GM21367 (cell line): ENCODE data around the gene COMMD1.
"Not testable (repeated sequence)": the region's sequence is repeated elsewhere in the genome, so short reads cannot be mapped to it uniquely, and the experiment has no call there.

Source experiments
- ATAC-seq: cut with Tn5 transposase; IDR thresholded peaks from one replicate; pipeline ENCODE4 v1.9.1; 2021; ENCODE audit not compliant: unreplicated experiment

Gene COMMD1

GRCh38 chr2:61924895-61925663, 19.6 kb downstream of the COMMD1 start:
- no peak for ATAC-seq

DNA sequence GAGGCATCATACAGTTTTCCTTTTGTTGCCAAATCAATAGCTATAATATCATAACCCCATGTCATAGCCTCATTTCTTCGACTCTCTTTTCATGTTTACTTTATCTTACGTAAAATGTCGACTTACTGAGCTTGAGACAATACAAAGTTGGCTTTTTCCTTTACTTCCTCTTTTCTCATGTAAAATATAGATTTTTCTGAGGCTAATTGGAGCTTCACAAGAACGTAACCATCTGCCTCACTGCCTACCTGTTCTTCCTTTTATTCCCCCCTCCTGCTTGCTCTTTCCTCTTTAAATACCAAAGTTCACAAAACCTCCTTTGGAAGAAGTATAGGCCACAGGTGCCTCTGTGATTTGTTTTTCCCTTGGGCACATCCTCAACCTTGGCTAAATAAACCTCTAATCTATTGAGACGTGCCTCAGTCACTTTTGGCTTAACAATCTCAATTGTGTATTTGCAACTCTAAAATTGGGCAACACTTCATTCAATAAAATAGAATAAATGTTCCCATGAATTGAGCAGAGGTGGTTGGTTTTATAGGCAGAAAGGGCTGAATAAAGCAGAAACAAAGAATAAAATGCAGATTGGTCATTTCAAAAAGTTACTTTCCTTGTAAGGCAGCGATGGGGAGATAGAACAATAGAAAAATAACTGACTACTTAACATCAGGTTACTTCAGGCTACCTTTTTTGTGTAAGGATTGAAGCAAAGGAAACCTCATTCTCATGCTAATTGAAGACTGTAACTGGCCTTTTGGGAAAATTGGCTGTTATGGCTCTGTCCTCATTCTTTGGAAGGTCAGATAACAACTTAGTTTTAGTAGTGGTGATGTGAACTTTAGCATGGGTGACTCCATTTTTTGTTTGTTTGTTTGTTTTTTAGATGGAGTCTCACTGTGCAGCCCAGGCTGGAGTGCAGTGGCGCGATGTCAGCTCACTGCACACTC, 21.3 kb downstream of the COMMD1 start:
- ATAC-seq = no peak

DNA sequence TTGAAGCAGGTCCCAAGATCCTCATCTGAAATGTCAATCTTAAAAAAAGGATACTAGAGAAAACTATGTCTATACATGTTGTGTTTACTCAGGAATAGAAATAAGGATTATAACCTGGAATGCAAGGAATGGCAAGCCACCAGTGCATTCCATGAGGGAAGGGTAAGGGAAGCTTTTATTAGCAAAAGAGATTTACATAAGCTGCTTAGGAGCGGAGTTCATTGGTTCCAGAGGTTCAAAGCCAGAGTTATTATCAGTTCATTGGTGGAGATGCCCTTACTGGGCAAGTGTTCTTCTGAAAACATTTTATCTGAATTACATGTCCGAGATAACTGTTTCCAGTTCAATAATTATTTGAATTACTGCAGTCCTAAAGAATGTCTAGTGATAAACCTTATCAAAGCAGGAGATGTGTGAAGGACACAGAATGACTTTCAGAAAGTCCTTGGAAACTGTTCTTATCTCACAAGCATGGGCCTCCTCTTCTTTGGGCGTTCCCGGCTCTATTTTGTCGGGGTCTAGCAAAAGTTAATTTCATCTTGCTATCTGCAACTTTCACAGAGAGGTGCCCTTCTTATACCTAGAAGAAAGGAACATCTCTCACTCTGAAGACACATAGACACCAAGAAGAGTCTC, 23.5 kb downstream of the COMMD1 start:
- ATAC-seq = no peak

- ATAC-seq = no peak
Measured at GRCh38 chr2:61937098-61937497, 31.6 kb downstream of the COMMD1 start.

- ATAC-seq = no peak
Measured at GRCh38 chr2:61937886-61938285, 32.4 kb downstream of the COMMD1 start.

GRCh38 chr2:61938511-61938910, 33.0 kb downstream of the COMMD1 start:
- no peak for ATAC-seq

DNA sequence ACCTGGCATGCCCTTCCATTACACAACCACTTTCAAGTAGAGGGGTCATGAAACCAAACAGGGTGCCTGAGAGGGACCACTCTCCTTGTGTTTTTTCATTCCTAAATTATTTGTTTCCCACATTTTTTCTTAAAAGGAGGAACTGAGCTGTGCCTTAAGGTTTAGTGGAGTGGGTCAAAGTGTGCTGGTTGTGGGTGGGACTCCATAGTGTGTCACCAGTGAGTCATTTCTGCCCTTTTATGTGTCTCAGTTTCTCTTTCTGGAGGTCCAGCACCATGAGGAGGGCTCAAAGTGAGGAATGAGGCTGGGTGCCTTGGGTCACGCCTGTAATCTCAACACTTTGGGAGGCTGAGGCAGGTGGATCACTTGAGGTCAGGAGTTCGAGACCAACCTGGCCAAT, 37.8 kb downstream of the COMMD1 start:
- no peak for ATAC-seq

- ATAC-seq = no peak
Measured at GRCh38 chr2:61946666-61947065, 41.2 kb downstream of the COMMD1 start.

- ATAC-seq = no peak
Measured at GRCh38 chr2:61948661-61949457, 43.4 kb downstream of the COMMD1 start.

DNA sequence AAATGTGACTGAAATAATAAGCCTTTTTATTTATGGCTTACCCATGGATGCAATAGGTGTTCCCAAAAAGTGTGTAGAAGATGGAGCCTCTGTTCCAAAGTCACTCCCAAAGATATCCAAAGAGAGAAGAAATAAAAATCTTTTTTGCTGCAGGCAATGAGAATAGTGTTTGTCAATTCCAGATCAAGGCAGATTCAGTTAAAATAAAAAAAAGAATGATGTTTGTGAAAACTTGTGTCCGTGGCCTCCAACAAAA, 43.9 kb downstream of the COMMD1 start:
- ATAC-seq = no peak

DNA sequence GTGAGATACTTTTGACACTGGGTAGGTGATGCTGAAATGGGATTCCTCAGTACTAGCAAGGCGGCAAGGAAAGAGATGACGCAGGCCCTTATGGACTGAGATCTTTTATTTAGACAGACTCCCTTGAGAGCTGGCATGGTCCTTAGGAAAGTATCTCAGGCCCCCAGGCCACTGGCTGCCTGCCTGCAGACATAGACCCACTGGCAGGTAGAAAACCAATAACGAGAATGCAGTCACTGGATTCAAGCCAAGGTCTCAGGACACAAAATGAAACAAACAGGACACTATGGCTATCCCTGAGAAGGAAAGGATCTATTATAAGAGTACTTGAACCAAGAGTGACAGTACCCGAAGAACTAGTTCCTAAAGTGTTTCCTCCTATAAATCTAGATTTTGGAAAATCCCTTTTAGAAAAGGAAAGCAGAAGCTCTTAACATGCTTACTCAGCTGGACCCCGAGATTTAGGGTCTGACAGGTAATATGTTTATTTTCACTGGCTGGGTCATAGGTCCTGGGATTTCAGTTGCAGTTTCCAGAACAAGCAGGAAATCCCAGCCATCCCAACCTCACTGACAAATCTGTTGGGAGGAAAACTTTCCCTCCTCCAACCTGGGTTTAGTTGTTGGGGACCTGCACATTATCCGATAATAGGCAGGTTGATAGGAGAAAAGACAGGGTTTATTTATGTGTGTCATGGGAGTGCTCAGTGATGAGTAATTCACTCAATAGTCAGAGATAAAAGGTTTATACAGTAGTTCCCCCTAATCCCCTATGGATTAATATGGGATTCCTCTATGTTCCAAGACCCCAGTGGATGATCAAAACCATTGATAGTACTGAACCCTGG, 44.5 kb downstream of the COMMD1 start:
- ATAC-seq = no peak

- no peak for ATAC-seq
Measured at GRCh38 chr2:61950571-61951315, 45.3 kb downstream of the COMMD1 start.

- no peak for ATAC-seq
Measured at GRCh38 chr2:61951881-61952280, 46.4 kb downstream of the COMMD1 start.

- ATAC-seq = no peak
Measured at GRCh38 chr2:61952288-61952687, 46.8 kb downstream of the COMMD1 start.

GRCh38 chr2:61954856-61955255, 49.4 kb downstream of the COMMD1 start:
- ATAC-seq = not testable (repeated sequence)

- no peak for ATAC-seq
Measured at GRCh38 chr2:61959381-61960293, 54.2 kb downstream of the COMMD1 start.

DNA sequence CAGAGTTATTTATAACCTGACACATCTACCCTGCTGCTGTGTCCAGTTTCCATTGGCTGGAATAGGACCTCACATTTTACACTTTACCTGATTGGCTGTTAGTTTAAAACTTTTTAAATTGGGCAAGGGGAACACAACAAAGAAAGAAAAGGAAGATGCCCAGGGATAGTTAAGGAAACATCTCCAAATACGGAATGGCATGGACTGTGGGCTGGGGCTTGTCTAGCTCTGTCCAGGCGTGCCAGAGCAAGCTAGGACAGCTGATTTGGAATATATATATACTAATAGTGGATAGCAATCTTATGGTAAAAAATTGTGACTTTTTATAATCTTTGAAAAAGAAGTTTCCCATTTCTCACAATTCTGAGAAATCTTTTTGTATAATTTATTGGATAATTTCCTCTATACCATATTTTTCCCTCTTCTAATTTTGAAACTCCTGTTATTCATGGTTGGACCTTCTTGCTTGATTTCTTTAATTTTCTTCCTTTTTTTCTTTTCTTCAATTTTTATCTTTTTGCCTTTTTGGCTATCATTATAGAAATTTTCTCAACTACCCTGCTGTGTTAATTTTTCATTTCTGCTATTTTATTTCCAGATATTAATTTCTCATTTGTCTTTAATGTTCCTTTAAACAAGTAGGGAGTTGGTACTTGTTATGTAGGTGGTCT, 55.9 kb downstream of the COMMD1 start:
- ATAC-seq = no peak
